Epidermal melanocyte (primary cell): Measurements from ENCODE around the gene PGBD2.
"Not testable (repeated sequence)": the region's sequence is repeated elsewhere in the genome, so short reads cannot be mapped to it uniquely, and the experiment has no call there.

Experiments
- DNase-seq: peaks from one replicate; pipeline ENCODE4 v3.0.0; 2011; ENCODE audit warnings: low spot score; ENCODE audit not compliant: insufficient read length

PGBD2 gene, protein sequence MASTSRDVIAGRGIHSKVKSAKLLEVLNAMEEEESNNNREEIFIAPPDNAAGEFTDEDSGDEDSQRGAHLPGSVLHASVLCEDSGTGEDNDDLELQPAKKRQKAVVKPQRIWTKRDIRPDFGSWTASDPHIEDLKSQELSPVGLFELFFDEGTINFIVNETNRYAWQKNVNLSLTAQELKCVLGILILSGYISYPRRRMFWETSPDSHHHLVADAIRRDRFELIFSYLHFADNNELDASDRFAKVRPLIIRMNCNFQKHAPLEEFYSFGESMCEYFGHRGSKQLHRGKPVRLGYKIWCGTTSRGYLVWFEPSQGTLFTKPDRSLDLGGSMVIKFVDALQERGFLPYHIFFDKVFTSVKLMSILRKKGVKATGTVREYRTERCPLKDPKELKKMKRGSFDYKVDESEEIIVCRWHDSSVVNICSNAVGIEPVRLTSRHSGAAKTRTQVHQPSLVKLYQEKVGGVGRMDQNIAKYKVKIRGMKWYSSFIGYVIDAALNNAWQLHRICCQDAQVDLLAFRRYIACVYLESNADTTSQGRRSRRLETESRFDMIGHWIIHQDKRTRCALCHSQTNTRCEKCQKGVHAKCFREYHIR

DNA sequence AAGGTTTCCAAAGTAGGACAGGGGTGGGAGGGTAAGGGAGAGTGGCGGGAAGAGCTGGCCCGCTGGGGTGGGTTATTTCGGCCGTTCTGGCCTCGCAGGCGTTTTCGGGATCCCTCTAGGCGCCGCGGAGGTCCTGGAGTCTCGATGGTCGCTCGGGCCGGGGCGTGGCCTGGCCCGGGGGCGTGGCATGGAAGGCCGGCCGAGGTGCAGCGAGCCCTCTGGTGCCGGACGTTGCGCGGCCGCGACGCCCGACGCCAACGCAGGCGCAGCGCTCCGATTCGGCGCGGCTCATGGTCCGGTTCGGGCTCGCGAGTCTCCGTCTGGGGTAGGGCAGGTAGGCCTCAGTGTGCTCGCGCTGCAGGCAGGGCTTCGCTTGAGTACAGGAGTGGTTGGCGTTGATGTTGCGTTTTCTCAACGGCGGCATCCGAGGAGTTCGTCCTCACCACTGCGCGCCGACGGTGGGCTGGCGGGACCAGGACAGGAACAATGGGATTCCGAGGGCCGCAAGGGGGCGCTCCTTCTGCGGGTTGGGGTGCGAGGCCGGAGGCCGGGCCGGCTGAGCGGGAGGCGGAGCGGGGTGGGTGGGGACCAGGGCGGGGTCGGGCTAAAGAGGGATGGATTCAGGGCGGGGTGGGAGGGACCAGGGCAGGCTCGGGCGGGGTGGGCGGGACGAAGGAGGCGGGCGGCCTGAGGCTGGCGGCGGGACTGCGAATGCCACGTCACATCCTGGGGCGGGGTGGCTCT is at the start of gene PGBD2:
TSS of gene PGBD2 (plus strand) at position 227 of the 744 bp plus-strand sequence. CDS start 7,628 bp downstream, outside the sequence.
- DNase-seq, result peak; percentile 94

DNA sequence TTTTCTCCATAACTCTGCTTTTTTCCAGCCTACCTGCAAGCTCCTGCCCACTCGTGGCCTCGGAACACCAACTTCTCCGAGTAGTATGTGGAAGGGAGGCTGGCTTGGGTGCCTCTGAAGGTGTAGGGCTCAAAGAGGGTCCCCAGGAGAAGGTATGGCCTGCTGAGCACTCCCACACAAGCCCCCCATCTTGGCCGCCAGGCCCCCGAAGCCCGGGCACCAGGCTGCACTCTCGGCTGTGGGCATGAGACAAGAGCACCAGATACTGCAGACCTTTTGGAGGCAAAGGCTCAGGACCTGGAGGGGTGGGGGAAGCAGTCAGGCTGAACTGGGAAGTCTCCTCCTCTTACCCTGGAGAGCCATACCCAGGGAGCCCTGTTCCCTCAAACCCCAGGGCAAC is 48.8 kb upstream of the PGBD2 start:
- no peak for DNase-seq

DNA sequence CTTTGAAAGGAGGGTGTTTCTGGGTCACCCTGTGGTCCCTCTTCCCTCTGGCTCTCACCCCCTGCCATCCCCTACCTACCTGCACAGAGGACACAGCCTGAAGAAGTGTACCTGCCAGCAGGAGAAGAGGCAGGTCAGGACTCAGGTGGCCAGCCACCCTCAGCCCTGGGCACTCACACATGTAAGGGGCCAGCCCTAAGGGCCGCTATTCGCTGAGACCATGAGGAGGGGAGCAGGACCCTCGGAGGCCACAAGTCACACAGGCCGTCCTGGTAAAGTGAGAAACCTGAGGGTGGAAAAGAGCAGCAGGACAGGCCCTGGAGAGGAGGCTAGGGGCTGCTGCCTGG is 48.3 kb upstream of the PGBD2 start:
- DNase-seq, result no peak

DNA sequence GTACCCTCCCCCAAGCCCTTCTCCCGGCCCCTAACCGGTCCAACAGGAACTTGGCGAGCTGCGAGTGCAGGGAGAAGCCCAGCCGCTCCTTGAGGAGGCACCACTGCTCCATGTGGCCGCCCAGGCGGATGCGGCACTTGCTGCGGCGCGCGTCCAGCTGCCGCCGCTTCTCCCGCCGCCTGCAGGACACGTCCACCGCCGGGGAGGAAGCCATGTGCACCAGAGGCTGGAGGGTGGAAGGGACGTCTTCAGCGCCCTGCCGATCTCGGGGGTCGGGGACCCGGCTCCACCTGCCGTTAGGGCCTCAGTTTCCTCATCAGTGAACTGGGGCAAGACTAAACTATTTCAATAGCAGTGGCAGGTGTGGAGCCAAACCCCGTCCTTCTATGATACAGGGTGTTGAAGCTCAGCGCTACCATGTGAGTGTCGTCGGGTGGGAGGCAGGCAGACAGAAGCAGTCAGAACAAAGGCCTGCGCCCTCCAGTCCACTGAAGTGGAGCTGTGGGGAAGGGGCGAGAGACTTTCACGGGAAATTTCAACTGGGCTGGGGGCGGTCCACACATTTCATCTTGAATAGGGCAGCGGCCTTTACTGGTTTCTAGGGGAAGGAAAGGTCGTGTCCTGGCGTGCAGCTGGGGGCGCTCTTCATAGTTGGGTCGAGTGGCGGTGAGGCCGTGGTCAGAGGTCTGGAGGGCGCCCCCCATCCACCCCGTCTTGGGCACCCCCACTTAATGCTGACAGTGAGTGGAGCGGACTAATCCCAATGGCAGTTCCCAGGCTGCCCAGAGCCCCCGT is 47.7 kb upstream of the PGBD2 start:
- DNase-seq, result no peak

DNA sequence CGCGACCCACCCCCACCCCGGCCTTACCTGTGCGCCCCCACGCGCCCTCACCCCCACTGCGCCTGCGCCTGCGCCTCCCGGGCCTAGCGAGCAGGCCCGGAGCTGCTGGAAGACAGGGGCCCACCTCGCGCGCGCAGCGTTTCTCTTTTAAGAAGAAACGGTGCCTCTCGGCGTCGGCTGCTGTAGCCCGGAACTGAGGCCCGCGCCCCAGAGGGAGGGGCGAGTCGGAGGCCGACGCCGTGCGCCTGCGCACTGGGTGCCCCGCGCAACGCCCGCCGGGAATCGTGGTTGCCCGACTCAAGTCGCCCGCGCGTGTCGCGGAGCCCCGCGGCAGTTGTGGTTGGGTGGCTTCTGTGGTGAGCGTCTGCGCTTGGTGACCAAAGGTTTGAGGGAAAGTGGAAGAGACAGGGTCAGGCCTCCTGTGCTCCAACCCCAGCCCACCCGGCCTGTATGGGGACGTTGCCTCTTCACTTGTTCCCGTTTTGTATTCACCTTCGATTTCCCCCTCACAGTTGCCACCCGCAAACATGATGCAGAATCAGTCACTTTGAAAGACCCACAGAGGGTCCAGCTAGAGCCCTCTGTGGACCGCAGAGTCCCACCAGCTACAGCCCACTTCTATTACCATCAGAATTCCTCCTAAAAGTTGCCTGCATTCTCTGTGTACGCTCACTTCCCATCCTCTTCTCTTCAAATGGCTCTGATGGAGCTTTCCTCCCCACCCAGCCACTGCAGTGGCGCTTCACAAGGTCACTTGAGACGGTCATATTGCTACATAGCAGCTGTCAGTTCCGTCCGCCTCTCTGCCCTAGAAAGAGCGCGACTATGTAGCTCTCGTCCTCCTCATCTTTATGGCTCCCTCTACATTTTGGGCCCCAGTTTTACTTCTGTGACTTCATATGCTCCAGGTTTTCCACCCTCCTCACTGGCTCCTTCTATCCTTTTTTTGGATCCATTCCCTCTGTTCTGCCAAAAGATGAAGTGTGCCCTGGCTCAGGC is 46.8 kb upstream of the PGBD2 start, which contains the start of gene ZNF692:
TSS of gene ZNF692 (minus strand) at position 195 of the 999 bp plus-strand sequence. CDS start 776 bp downstream, outside the sequence.
- DNase-seq, result peak; percentile 97

DNA sequence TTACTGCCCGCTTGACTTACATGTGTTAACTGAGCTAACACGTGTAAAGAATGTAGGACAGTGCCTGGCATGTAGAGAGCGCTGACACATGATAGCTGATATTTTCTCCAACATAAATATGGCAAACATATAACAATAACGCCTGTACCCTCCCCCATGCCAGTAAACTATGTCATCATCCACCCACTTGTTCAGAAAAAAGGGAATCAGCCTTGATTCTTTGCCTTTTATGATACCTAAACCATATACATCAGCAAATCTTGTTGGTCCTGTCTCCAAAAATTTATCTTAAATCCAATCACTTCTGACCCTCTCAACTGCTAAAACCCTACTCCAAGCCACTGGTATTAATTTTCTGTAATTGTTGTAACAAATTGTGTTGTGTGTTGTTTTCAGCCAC is 46.0 kb upstream of the PGBD2 start:
- no peak for DNase-seq

DNA sequence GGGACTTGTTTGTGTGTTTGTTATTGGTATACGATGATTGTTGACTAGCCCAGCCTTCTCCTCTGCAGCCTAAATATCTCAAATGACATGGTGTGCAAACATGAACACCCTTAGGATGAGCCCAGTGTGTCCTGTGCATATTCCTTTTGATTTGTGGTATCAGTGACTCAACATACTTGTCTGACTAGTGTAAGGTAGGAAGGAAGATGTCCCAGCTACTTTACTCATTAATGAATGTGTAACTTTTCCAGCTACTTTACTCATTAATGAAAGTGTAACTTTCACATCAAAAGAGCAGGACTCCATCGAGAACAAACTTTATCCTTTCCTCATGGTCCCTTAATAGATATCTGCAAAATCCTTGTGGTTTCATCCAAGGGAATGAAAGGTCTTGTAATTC is 44.4 kb upstream of the PGBD2 start:
- no peak for DNase-seq

DNA sequence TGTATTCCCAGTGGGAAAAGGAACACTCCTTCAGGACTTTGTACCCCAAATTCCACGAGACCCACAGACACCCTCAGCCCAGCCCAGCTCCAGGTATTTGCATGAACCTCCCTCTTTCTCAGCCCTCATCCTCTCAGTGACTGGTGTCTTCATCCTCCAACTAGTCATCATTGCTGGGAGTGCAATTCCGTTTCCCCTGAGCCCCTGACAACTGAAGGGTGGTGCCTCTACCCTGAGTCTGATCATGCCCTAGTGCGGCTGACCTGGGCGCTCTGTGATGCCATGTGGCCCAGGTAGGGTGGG is 43.4 kb upstream of the PGBD2 start:
- no peak for DNase-seq

DNA sequence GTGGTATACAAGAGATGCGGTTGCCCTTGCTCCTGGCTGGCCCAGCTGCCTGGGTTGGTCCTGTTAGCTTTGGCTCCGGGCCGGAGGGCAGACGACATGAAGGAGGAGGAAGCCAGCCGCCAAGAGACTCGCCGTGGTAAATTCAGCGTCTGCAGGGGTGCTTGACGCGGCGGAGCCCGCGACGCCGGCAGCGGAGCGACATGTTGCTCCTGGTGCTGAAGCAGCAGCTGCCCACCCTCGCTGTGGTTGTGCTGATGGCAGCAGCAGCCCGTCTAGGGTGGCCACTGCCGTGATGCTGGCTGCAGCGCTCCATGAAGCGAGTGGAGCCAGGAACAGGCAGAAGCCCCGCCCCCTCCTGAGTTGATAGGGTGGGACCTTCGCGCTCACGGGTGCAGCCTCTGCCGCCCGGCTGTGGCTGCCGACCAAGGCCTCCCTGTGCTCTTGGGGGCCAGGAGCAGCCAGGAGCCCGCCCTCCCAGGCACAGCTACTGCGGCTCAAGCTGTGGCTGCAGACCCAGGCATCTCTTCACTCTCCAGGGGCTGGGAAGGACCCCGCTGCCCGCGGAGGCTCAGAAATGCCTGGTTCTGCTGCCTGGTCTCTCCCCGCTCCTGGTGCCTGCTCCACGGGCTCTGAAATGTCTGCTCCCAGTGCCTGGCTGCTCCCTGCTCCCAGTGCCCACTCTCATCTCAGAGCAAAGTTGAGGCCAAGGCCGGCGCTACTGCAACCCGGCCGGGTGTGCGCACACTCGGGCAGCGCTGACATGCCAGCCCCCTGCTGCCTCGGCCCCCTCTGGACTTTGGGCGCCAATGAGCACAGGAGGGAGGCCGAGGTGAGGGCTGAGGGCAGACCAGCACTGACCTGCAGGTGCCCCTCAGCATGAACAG is 42.8 kb upstream of the PGBD2 start:
- DNase-seq, result no peak

DNA sequence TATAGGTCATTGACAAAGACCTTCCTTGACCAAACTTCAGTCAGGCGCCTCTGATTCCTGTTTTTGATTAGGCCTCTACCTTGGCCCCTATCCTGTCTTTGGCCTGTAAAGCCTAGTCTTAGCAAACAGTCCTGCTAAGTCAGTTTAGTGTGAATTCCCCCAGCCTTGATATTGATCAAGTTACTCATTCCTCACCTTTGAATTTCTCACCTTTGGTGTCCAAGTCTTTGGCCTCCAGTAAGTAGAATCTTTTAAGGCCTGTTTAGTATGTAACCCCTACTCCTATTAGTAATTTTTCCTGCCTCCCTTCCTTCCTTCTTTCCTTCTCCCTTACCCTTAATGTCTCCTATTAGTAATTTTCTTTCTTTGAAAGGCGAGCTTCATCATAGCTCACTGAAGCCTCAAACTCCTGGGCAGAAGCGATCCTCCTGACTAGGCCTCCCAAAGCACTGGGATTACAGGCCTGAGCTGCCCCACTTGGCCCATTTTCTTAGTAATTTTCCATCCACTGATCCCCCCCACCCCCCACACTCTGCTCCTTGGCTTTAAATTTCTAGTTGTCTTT is 34.1 kb upstream of the PGBD2 start:
- DNase-seq, result no peak

DNA sequence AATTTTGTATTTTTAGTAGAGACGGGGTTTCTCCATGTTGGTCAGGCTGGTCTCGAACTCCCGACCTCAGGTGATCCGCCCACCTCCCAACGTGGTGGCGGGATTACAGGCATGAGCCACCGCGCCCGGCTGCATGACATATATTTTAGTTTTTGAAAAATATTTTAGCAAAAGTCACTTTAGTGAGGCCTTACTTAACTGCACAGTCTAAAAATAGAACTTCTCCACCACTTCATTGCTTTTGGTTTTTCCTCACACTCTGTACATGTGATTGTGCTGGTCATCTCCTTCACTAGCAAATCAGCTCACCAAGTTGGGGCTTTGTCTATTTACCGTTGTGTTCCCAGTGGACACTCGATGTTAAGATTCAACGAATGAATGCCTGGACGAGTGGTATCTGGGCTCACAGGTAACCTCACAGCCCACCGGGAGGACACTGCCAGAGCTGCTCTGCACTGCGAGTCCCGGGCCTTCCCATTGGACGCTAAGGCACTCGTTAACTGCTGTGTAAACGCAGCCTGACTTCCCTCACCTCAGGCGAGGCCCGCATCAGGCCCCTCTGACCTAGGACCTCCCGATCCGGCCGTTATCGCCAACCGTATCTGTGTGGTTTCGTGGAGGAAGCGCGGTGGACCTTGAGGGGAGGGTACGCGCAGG is 33.2 kb upstream of the PGBD2 start:
- no peak for DNase-seq

DNA sequence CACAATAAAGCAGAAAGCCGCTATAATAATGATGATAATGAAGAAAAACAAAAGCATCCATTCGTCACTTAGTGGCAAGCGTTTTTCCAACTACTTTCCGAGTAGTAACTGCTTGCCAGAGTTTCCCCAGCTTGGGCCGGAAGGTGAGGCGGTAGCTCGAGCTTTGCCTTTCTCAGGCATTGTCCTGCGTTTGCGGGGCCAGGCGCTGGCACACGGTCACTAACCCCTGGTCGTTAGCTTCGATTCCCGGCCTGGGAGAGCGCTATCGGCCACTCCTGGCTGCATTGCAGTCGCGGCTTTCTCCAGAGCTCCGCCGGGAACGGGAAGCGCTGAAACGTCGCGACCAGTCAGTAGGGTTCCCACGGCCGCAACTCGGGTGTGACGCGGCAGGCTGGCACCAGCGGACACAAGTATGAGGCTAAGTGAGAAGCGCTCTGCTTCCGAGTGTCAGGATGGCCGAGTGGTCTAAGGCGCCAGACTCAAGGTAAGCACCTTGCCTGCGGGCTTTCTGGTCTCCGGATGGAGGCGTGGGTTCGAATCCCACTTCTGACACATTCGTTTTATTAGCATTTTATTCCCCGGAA is 32.5 kb upstream of the PGBD2 start:
- DNase-seq, result no peak

DNA sequence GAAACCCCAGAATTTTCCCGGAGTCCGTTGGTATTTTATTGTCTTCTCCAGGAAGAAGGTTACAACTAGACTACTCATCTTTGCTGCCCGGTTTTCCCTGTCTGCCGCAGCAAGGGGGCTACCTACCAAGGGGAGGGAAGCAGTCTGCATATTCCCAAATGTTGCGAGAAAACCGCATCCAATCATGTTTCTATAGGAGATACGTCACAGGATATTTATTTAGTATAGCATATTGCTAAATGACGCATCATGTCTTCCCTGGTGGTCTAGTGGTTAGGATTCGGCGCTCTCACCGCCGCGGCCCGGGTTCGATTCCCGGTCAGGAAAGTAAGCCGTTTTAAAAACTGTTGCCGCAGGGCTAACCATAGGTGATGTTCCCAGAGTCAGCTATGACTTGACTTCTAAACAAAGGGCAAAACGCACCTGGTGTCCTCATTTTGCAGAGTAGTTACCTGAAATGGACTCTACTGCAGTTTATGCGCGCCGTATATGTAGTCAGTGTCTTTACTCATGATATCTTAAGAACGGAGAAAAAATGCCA is 32.0 kb upstream of the PGBD2 start:
- no peak for DNase-seq

DNA sequence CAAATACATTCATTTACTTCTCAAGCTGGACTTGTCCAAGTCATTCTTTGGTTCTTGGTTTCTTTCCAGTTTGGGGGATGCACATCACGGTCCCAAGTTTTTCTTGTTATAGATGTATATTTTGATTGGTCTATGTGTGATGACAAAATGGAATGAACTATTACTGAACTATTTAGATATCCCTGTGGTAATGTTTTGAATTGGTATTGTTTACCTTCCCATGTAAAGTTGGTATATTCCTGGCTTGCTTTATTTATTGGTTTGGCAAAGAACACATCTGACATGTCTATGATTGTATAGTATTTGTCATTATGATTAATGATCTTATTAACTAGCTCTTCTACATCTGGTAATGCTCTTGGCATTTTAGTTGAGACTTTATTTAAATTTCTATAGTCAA is 24.8 kb upstream of the PGBD2 start:
- no peak for DNase-seq

DNA sequence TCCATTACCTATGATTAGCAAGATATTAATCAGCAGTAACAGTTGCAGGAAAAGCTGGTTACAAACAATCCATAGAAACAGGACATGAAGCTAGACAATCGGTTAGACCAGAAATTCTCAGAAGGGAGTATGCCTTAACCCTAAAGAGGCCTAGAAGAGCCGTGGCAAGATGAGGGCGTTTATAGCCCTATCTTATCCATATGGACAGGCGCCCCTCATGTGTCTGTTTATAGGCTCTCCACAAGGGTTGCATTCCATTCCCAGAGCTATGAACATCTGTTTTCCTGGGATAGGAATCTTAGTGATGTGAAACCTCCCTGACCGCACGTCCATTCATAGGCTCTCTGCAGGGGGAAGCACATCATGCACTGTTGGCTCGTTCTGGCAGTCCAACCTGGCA is 23.6 kb upstream of the PGBD2 start:
- not testable (repeated sequence) for DNase-seq

DNA sequence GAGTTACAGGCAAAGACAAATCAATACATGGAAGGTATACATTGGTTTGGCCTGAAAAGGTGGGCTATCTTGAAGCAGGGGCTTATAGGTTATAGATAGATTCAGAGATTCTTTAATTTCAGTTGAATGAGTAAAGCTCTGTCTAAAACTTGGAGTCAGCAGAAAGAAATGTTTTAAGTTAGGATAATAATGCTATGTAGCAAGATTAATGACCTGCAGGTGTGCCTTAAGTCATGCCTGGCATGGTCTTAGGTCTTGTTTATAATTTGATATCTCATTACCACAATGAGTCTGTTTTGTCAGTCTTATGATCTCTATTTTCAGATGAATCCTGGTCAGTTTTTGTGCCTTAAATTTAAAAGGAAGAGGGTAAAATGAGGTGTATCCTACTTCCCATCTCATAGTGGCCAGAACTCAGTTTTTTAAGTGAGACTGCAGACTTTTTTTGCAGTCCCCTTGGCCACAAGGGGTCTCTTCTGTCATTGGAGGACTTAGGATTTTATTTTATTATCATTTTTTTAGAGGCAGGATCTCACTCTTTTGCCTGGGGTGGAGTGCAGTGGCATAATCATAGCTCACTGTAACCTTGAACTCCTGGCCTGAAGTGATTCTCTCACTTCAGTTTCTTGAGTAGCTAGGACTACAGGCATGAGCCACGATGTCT is 21.3 kb upstream of the PGBD2 start:
- no peak for DNase-seq

DNA sequence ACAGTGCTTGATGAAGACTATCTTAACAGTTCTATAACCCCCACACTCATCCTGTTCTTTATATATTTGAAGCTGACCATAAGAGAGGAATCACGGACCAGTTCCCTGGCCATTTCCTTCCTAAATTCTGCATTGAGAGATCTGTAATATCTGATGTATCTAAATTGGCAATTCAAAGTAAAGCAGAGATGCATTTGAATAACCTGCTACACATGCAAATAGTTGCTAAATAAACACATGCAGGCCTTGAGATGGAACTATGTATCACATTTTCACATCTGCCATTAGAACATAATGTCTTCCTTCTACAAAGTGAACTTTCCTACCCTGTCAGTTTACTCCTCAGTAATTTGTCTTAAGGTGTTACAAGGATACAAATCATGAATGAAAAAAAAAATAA is 20.4 kb upstream of the PGBD2 start:
- no peak for DNase-seq
